Small intestine (tissue), 7 donors: ENCODE measurements around the gene GAL3ST2. TPM values are rescaled to one million over a fixed set of nuclear protein-coding genes. Genes with fewer than 3 reads are reported as not detected.

ENCODE experiments used
- DNase-seq, 2 donors: peaks; one replicate each; pipeline versions ENCODE4 v3.0.0 to v3.0.0-alpha.2; 2013
- FAIRE-seq: peaks from 2 replicates; lab custom pipeline; 2012; peaks lifted over from hg19 to GRCh38; lab: Jason Lieb, UNC
- H3K27ac ChIP-seq, 3 donors: one replicate each; pipeline ENCODE4 v1.5.1; 2013; ENCODE audit warnings: low read length in 2 of 3, mild to moderate bottlenecking in 2 of 3, control low read depth in 1 of 3, inconsistent platforms in 1 of 3, low read depth in 1 of 3, moderate library complexity in 1 of 3
- H3K27me3 ChIP-seq, 3 donors: one replicate each; pipeline ENCODE4 v1.6.1; 2013; ENCODE audit warnings: low read length in 3 of 3, inconsistent platforms in 1 of 3; ENCODE audit not compliant: control insufficient read depth in 3 of 3, insufficient read depth in 3 of 3
- H3K36me3 ChIP-seq, 3 donors: one replicate each; pipeline ENCODE4 v1.6.1; 2013; ENCODE audit warnings: low read length in 3 of 3, inconsistent platforms in 1 of 3, low read depth in 1 of 3, mild to moderate bottlenecking in 1 of 3, moderate library complexity in 1 of 3; ENCODE audit not compliant: control insufficient read depth in 3 of 3, insufficient read depth in 2 of 3
- H3K4me1 ChIP-seq, 3 donors: one replicate each; pipeline ENCODE4 v1.6.1; 2013; ENCODE audit warnings: low read length in 2 of 3, inconsistent platforms in 1 of 3, low read depth in 1 of 3, mild to moderate bottlenecking in 1 of 3, moderate library complexity in 1 of 3; ENCODE audit not compliant: control insufficient read depth in 3 of 3, insufficient read depth in 2 of 3
- H3K4me3 ChIP-seq, 3 donors: one replicate each; pipeline ENCODE4 v1.5.1; 2013; ENCODE audit warnings: low read length in 3 of 3, control low read depth in 1 of 3, inconsistent platforms in 1 of 3, low read depth in 1 of 3, mild to moderate bottlenecking in 1 of 3, moderate library complexity in 1 of 3
- H3K9me3 ChIP-seq, 2 donors: one replicate each; pipeline ENCODE4 v1.6.1; 2013; ENCODE audit warnings: low read depth in 1 of 2, low read length in 1 of 2; ENCODE audit not compliant: control insufficient read depth in 2 of 2, insufficient read depth in 1 of 2
- WGBS, 3 donors: extraction: QIAGEN DNeasy Blood & Tissue Kit; methylation state at CpG; one replicate each; pipeline ENCODE4 v1.1.7; 2013; 5-methylcytosine and 5-hydroxymethylcytosine counted together
- polyA plus RNA-seq, 4 donors: library from polyadenylated mRNA; stranded (reverse) in 3 of 4; unstranded in 1 of 4; fragments of 200-250 nt in 3 of 4; fragments of 120-200 nt in 1 of 4; gene quantifications; one replicate each; pipeline versions ENCODE4 v1.2.1 to v1.2.3, GENCODE V29; 2013
- donor health status: healthy with polysubstance abuse.
- donor health status: control.
- donor health status: control.
- donor health status: Bipolar disorder and iron deficiency.
- donor health status: healthy.

GAL3ST2 gene
- polyA plus RNA-seq, 4 donors = 0.03 to 0.04 TPM; not detected in 2

DNA sequence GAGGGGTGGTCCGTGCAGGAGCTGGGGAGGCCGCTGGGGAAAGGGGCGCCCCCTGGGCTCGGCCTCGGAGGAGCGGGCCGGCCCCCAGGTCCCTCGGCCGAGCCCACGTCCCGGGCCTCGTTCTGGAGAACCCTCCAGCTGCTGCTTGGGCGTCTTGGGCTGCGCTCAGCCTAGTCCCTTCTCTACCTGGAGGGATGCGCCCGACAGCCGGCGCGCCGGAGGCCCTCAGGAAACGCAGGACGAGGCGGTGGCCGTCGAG is 42.5 kb upstream of the GAL3ST2 start:
- peak overlapping the region in 2 of 3 donors; percentile 32 to 82 for H3K4me3 ChIP-seq
- DNase-seq = no peak
- no peaks in the 10 kb centered on the region for H3K4me1 ChIP-seq
- no peak for FAIRE-seq
- H3K9me3 ChIP-seq = no peaks in the 10 kb centered on the region
- H3K27ac ChIP-seq = peak overlapping the region in 1 of 3 donors; percentile 45
- H3K36me3 ChIP-seq = peaks cover 0 to 28% (median 0%) of the 10 kb centered on the region in 3 donors
- WGBS, 3 donors = 0 to 2% (median 1%) methylated on average over 6 to 25 of the region's 25 CpGs
- no peaks in the 10 kb centered on the region for H3K27me3 ChIP-seq

DNA sequence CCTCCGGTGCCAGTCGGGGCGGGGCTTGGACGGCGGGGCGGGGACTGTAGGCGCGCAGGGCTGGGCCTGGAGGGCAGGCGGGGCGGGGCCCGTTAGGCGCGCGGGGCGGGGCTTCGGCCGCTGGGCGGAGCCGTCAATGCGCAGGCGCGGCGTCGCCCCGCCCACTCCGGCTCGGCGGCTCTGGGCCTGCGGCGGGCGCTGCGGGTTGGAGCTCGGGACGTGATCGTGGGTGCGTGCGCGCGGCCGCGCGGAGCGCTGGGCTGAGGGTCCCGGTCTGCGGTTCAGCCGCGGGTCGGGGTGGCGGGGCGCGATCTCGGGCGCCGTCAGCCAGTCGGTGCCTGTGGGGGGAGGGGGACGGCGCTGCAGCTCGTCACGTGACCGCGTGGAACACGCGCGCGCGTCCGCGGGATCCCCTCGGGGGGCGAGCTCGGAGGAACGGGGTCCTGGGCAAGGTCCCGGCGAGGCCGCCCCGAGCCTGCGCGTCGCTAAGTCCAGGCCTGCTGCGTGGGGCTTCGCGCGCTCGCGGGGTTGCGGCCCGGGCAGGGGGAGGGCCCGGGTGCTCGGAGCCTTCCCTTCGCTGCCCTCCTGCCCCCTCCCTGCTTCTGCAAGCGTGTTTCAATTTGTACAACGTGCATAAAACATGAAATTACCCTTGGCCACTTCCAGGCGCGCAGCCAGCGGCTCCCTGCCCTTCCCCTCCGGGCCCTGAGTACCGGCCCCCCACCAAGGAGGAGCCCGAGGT is 42.0 kb upstream of the GAL3ST2 start, which contains the start of gene D2HGDH:
Gene D2HGDH, plus strand, starts transcription at position 164 of the 742 bp plus-strand sequence. CDS start 595 bp downstream, outside the sequence.
- Histone ChIP-seq H3K4me1 (no peaks in the 10 kb centered on the region), H3K27ac (peak within 1 kb of the TSS; percentile 72 to 90 (median 84)), H3K36me3 (peaks cover 0 to 33% (median 0%) of the 10 kb centered on the region in 3 donors), H3K4me3 (peak within 1 kb of the TSS; percentile 67 to 86 (median 82)), H3K27me3 (no peaks in the 10 kb centered on the region), H3K9me3 (no peaks in the 10 kb centered on the region)
- 1% methylated on average over 66 to 98 of the region's 98 CpGs for WGBS, 3 donors
- DNase-seq = peak; percentile 90 to 94
- FAIRE-seq = no peak

DNA sequence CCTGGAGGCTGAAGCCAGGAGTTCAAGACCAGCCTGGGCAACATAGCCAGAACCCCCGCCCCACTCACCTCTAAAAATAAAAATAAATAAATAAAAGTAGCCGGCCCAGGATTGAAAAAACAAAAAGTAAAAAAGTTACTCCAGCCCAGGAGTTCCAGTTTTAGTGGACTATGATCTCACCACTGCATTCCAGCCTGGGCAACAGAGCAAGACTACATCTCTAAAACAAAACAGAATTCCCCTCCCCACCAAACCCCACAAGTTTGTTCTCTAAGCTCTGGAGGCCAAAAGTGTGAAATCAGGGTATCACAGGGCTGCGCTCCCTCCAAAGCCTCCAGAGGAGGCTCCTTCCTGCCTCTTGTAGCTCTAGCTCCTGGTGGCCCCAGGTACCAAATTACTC is 40.5 kb upstream of the GAL3ST2 start:
- Histone ChIP-seq H3K4me1 (no peaks in the 10 kb centered on the region), H3K4me3 (peak overlapping the region in 1 of 3 donors; percentile 82), H3K9me3 (no peaks in the 10 kb centered on the region), H3K27ac (no peak overlapping the region), H3K27me3 (no peaks in the 10 kb centered on the region), H3K36me3 (peaks cover 0 to 40% (median 0%) of the 10 kb centered on the region in 3 donors)
- 64 to 79% (median 71%) methylated on average over 3 of the region's 3 CpGs for WGBS, 3 donors
- DNase-seq (no peak), FAIRE-seq (no peak)

DNA sequence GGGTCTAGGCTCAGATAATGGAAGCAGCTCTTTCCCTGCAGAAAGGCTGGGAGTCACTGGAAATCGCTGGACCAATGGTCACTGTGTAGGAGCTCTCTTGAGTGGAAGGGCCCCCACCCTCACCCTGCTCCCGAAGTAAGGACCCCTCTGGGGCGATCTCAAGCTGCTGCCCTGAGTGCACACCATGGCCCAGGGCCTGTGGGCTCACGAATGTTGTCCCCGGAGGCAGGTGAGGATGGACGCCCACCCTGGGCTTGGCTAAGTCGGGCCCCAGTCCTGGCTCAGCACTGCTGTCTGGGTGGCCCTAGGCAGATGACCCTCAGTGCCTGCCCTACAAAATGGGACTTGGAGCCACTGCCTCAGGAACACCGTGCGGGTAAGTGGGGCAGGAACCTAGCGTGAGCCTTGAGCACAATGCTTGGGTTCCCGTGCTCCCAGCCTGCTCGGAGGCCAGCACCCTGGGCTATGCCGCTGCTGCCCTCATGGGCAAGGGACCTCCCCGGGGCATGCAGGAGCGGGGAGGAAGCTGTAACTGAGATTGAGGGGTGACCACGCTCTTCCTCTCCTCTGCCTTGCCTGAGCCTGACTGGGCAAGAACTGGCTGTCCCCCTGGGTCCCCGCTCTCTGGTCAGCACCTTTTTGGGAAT is 38.5 kb upstream of the GAL3ST2 start:
- Histone ChIP-seq H3K4me1 (no peaks in the 10 kb centered on the region), H3K27me3 (no peaks in the 10 kb centered on the region), H3K27ac (no peak overlapping the region), H3K4me3 (no peak overlapping the region), H3K36me3 (peaks cover 0 to 50% (median 0%) of the 10 kb centered on the region in 3 donors), H3K9me3 (no peaks in the 10 kb centered on the region)
- DNase-seq (no peak), FAIRE-seq (no peak)
- WGBS, 3 donors = 95% methylated on average over 17 of the region's 17 CpGs

DNA sequence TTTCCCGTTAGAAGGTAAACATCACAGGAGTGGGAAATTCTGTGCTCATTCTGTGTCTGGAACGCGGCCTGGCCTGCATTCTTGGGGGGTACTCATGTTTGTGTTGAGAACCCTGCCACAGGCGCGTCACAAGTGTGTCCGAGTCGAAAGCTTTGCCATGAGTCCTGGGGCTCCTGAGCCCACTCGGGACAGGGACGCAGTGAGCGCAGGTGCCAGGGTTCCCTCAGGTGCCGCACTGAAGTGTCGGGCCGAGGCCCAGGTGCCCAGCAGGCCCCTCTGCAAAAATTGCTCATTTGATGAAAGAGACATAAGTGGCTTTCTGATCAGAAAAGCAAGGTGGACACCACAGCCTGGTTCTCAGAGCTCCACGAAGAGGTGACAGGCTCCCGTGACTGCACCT is 37.4 kb upstream of the GAL3ST2 start:
- Histone ChIP-seq H3K27ac (no peak overlapping the region), H3K9me3 (no peaks in the 10 kb centered on the region), H3K27me3 (no peaks in the 10 kb centered on the region), H3K4me1 (no peaks in the 10 kb centered on the region), H3K36me3 (peaks cover 0 to 60% (median 3%) of the 10 kb centered on the region in 3 donors), H3K4me3 (no peak overlapping the region)
- FAIRE-seq (no peak), DNase-seq (no peak)
- WGBS, 3 donors = 94 to 98% (median 95%) methylated on average over 15 of the region's 15 CpGs

DNA sequence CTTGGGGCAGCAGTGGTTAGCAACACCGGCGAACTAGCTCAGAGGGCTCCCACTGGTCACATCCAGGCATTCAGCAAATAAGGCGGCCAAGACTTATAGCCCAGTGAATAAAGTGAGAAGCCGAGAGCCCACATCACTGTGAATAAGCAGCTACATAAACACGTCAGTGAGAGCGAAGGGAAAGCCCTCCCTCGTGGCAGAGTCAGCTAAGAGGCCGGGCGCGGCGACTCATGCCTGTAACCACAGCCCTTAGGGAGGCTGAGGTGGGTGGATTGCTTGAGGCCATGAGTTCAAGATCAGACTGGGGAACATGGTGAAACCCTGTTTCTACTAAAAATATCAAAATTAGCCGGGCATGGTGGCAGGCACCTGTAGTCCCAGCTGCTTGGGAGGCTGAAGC is 37.0 kb upstream of the GAL3ST2 start:
- FAIRE-seq = no peak

DNA sequence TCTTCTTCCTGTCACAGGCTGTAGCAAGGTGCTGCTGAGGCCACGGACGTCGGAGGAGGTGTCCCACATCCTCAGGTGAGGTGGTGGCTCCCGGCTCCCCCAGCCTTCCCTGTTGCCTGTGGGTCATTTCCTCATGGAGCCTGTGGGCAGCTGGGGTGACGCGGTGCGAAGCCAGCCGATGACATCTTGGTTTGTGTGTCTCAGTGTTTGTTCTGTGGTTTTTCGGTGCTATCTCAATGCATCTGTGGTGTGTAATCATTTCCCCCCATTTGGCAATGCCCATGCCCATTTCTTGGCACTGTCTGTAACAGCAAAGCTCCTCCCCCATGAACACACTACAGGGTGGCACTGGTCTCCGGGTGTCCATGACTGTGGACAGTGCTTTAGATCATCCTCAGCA is 35.6 kb upstream of the GAL3ST2 start:
- Histone ChIP-seq H3K36me3 (peaks cover 0 to 73% (median 3%) of the 10 kb centered on the region in 3 donors), H3K27ac (no peak overlapping the region), H3K4me1 (no peaks in the 10 kb centered on the region), H3K4me3 (no peak overlapping the region), H3K9me3 (peaks cover 0 to 9% of the 10 kb centered on the region in 2 donors), H3K27me3 (no peaks in the 10 kb centered on the region)
- WGBS, 3 donors = 68 to 81% (median 72%) methylated on average over 10 of the region's 10 CpGs
- DNase-seq = no peak
- FAIRE-seq = no peak

More for the DNA sequence above, 37.0 kb upstream of the GAL3ST2 start:
- H3K27me3 ChIP-seq = no peaks in the 10 kb centered on the region
- DNase-seq = no peak
- no peak overlapping the region for H3K4me3 ChIP-seq
- WGBS, 3 donors = 83 to 90% (median 86%) methylated on average over 12 of the region's 12 CpGs
- H3K4me1 ChIP-seq = no peaks in the 10 kb centered on the region
- no peaks in the 10 kb centered on the region for H3K9me3 ChIP-seq
- no peak overlapping the region for H3K27ac ChIP-seq
- H3K36me3 ChIP-seq = peaks cover 0 to 65% (median 3%) of the 10 kb centered on the region in 3 donors

DNA sequence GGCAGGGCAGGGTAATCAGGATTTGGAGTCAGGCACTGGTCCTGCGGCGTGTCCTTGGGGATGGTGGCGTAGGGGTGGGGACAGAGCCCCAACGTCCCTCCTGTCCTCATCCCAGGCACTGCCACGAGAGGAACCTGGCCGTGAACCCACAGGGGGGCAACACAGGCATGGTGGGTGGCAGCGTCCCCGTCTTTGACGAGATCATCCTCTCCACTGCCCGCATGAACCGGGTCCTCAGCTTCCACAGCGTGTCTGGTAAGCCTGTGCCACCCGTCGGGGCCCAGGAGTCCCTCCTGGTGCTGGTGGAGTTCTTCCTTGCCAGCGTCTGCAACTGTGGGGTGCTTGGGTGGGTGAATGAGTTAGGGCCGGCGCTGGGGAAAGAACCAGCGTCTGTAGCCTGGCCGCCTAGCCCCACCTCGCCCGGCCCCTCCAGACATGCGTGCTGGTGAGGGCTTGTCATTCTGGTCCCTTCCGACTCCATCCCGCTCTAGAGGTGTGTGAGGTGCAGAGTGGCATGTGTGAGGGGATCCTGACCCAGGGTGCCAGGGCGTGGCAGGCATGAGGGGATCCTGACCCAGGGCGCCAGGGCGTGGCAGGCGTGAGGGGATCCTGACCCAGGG is 34.2 kb upstream of the GAL3ST2 start:
- Histone ChIP-seq H3K27me3 (no peaks in the 10 kb centered on the region), H3K4me3 (no peak overlapping the region), H3K4me1 (no peaks in the 10 kb centered on the region), H3K36me3 (peaks cover 0 to 67% (median 3%) of the 10 kb centered on the region in 3 donors), H3K9me3 (peaks cover 0 to 9% of the 10 kb centered on the region in 2 donors), H3K27ac (no peak overlapping the region)
- 97 to 99% (median 98%) methylated on average over 28 of the region's 28 CpGs for WGBS, 3 donors
- DNase-seq (no peak), FAIRE-seq (no peak)
